Mesothelial cell of epicardium (in vitro differentiated cells): Measurements from ENCODE around the gene RIPOR2. TPM values are rescaled to one million over a fixed set of nuclear protein-coding genes. Genes with fewer than 3 reads are reported as not detected.

ENCODE experiments used
- DNase-seq, 2 experiments: peaks; one replicate each; pipeline ENCODE4 v3.0.0; 2021; ENCODE audit warnings: low spot score in 2 of 2; ENCODE audit not compliant: unreplicated experiment in 2 of 2
- H3K27ac Mint-ChIP-seq: 2 replicates; pipeline ENCODE4 v1.8.0; 2021; ENCODE audit warnings: mixed read lengths
- H3K27me3 Mint-ChIP-seq: 2 replicates; pipeline ENCODE4 v1.8.0; 2021; ENCODE audit warnings: low read depth, mixed read lengths
- H3K36me3 Mint-ChIP-seq: 2 replicates; pipeline ENCODE4 v1.8.0; 2021; ENCODE audit warnings: mixed read lengths
- H3K4me1 Mint-ChIP-seq: 2 replicates; pipeline ENCODE4 v1.8.0; 2021; ENCODE audit warnings: mixed read lengths
- H3K4me3 Mint-ChIP-seq: 2 replicates; pipeline ENCODE4 v1.8.0; 2021; ENCODE audit warnings: mild to moderate bottlenecking, moderate library complexity, mixed read lengths
- H3K9me3 Mint-ChIP-seq: 2 replicates; pipeline ENCODE4 v1.8.0; 2021; ENCODE audit warnings: mixed read lengths
- CTCF ChIP-seq: fragments of 200-600 bp; sonication (generic); IDR thresholded peaks from one replicate; pipeline ENCODE4 v1.5.0; 2021; ENCODE audit warnings: antibody characterized with exemption; ENCODE audit not compliant: unreplicated experiment
- total RNA-seq: library from RNA; stranded (reverse); gene quantifications from 3 replicates; pipeline ENCODE4 v1.2.1, GENCODE V29; 2021

Gene RIPOR2
- total RNA-seq, 1 donor from 2014 or later: 1.7 TPM

- no peak for TF ChIP-seq CTCF
- no peaks in the 10 kb centered on the region for H3K27me3 Mint-ChIP-seq
These were observed 88.4 kb downstream of the RIPOR2 start for GRCh38 chr6:24847402-24847801.

GRCh38 chr6:24845578-24845977 lies 90.2 kb downstream of the RIPOR2 start:
- Mint-ChIP-seq H3K36me3 (no peaks in the 10 kb centered on the region), H3K4me1 (peaks cover 10% of the 10 kb centered on the region), H3K27ac (no peak overlapping the region), H3K4me3 (no peak overlapping the region), H3K27me3 (no peaks in the 10 kb centered on the region), H3K9me3 (no peaks in the 10 kb centered on the region)
- DNase-seq: no peak
- TF ChIP-seq CTCF: no peak

More at GRCh38 chr6:24847402-24847801, 88.4 kb downstream of the RIPOR2 start:
- DNase-seq: no peak
- Mint-ChIP-seq H3K9me3 (no peaks in the 10 kb centered on the region), H3K36me3 (no peaks in the 10 kb centered on the region), H3K4me1 (peaks cover 10% of the 10 kb centered on the region), H3K27ac (no peak overlapping the region), H3K4me3 (no peak overlapping the region)

- H3K9me3 Mint-ChIP-seq: no peaks in the 10 kb centered on the region
- peaks cover 10% of the 10 kb centered on the region for H3K4me1 Mint-ChIP-seq
- no peak for TF ChIP-seq CTCF
- H3K36me3 Mint-ChIP-seq: no peaks in the 10 kb centered on the region
- no peak overlapping the region for H3K4me3 Mint-ChIP-seq
- H3K27me3 Mint-ChIP-seq: no peaks in the 10 kb centered on the region
- DNase-seq: no peak
- no peak overlapping the region for H3K27ac Mint-ChIP-seq
These were observed 90.9 kb downstream of the RIPOR2 start for GRCh38 chr6:24844903-24845302.

GRCh38 chr6:24844061-24844460 lies 91.7 kb downstream of the RIPOR2 start:
- Mint-ChIP-seq H3K9me3 (no peaks in the 10 kb centered on the region), H3K27me3 (no peaks in the 10 kb centered on the region), H3K27ac (no peak overlapping the region), H3K4me1 (peaks cover 10% of the 10 kb centered on the region), H3K36me3 (no peaks in the 10 kb centered on the region), H3K4me3 (no peak overlapping the region)
- TF ChIP-seq CTCF: no peak
- DNase-seq: no peak

- no peaks in the 10 kb centered on the region for H3K9me3 Mint-ChIP-seq
- no peaks in the 10 kb centered on the region for H3K27me3 Mint-ChIP-seq
- DNase-seq: no peak
- no peak overlapping the region for H3K4me3 Mint-ChIP-seq
- H3K36me3 Mint-ChIP-seq: no peaks in the 10 kb centered on the region
- peaks cover 4% of the 10 kb centered on the region for H3K4me1 Mint-ChIP-seq
- H3K27ac Mint-ChIP-seq: no peak overlapping the region
- TF ChIP-seq CTCF: no peak
These were observed 95.6 kb downstream of the RIPOR2 start for GRCh38 chr6:24840187-24840586.

- no peak for TF ChIP-seq CTCF
- Mint-ChIP-seq H3K9me3 (peaks cover 4% of the 10 kb centered on the region), H3K36me3 (no peaks in the 10 kb centered on the region), H3K4me3 (no peak overlapping the region), H3K27ac (no peak overlapping the region), H3K27me3 (no peaks in the 10 kb centered on the region), H3K4me1 (peaks cover 2% of the 10 kb centered on the region)
- no peak for DNase-seq
These were observed 96.8 kb downstream of the RIPOR2 start for GRCh38 chr6:24838994-24839393.
